ENCODE results near the gene DESI2.
"Not testable (repeated sequence)": the region's sequence is repeated elsewhere in the genome, so short reads cannot be mapped to it uniquely, and the experiment has no call there.

DNA sequence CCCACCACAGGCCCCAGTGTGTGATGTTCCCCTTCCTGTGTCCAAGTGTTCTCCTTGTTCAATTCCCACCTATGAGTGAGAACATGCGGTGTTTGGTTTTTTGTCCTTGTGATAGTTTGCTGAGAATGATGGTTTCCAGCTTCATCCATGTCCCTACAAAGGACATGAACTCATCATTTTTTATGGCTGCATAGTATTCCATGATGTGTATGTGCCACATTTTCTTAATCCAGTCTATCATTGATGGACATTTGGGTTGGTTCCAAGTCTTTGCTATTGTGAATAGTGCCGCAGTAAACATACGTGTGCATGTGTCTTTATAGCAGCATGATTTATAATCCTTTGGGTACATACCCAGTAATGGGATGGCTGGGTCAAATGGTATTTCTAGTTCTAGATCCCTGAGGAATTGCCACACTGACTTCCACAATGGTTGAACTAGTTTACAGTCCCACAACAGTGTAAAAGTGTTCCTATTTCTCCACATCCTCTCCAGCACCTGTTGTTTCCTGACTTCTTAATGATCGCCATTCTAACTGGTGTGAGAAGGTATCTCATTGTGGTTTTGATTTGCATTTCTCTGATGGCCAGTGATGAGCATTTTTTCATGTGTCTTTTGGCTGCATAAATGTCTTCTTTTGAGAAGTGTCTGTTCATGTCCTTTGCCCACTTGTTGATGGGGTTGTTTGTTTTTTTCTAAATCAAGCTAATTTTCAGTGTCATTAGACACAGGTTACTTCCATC, 8.8 kb downstream of the DESI2 start:
- TF ChIP-seq, protein P1, sequence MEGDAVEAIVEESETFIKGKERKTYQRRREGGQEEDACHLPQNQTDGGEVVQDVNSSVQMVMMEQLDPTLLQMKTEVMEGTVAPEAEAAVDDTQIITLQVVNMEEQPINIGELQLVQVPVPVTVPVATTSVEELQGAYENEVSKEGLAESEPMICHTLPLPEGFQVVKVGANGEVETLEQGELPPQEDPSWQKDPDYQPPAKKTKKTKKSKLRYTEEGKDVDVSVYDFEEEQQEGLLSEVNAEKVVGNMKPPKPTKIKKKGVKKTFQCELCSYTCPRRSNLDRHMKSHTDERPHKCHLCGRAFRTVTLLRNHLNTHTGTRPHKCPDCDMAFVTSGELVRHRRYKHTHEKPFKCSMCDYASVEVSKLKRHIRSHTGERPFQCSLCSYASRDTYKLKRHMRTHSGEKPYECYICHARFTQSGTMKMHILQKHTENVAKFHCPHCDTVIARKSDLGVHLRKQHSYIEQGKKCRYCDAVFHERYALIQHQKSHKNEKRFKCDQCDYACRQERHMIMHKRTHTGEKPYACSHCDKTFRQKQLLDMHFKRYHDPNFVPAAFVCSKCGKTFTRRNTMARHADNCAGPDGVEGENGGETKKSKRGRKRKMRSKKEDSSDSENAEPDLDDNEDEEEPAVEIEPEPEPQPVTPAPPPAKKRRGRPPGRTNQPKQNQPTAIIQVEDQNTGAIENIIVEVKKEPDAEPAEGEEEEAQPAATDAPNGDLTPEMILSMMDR (conservative IDR thresholded peaks at IDR 0.05) = not testable (repeated sequence)
- not testable (repeated sequence) for TF ChIP-seq ZFX (IDR thresholded peaks at IDR 0.05)
